SIG-M5 (cell line): ENCODE results near the gene GPR162.
"Not testable (repeated sequence)": the region's sequence is repeated elsewhere in the genome, so short reads cannot be mapped to it uniquely, and the experiment has no call there.

Experiments used
- DNase-seq: peaks from one replicate; lab custom pipeline; 2025; lab: John Stamatoyannopoulos, UW

Gene GPR162

GRCh38 chr12:6854036-6854435, 32.4 kb downstream of the GPR162 start:
- no peak for DNase-seq

GRCh38 chr12:6855322-6855721, 33.7 kb downstream of the GPR162 start:
- DNase-seq, result no peak

- no peak for DNase-seq
Measured at GRCh38 chr12:6858799-6859198, 37.2 kb downstream of the GPR162 start.

GRCh38 chr12:6860116-6860515, 38.5 kb downstream of the GPR162 start:
- DNase-seq, result no peak

- no peak for DNase-seq
Measured at GRCh38 chr12:6860942-6861341, 39.3 kb downstream of the GPR162 start.

- no peak for DNase-seq
Measured at GRCh38 chr12:6861391-6861790, 39.8 kb downstream of the GPR162 start.

- no peak for DNase-seq
Measured at GRCh38 chr12:6863033-6863432, 41.4 kb downstream of the GPR162 start.

GRCh38 chr12:6863586-6864321, 42.1 kb downstream of the GPR162 start:
- DNase-seq, result no peak

GRCh38 chr12:6865307-6865706, 43.7 kb downstream of the GPR162 start:
- not testable (repeated sequence) for DNase-seq

- no peak for DNase-seq
Measured at GRCh38 chr12:6866163-6866919, 44.7 kb downstream of the GPR162 start.

- no peak for DNase-seq
Measured at GRCh38 chr12:6866920-6867412, 45.3 kb downstream of the GPR162 start.

- no peak for DNase-seq
Measured at GRCh38 chr12:6867413-6868210, 46.0 kb downstream of the GPR162 start, which contains the start of gene TPI1. Gene TPI1 (plus strand): TSS chr12:6867531. CDS start chr12:6867567, 36 bp downstream.

- DNase-seq, result no peak
Measured at GRCh38 chr12:6868211-6869048, 46.8 kb downstream of the GPR162 start.

GRCh38 chr12:6869049-6870021, 47.7 kb downstream of the GPR162 start:
- DNase-seq, result peak; percentile 12

GRCh38 chr12:6870304-6870703, 48.7 kb downstream of the GPR162 start:
- not testable (repeated sequence) for DNase-seq

- no peak for DNase-seq
Measured at GRCh38 chr12:6871052-6871957, 49.7 kb downstream of the GPR162 start.

- no peak for DNase-seq
Measured at GRCh38 chr12:6872073-6873048, 50.7 kb downstream of the GPR162 start.
